HG03095 (cell line): ENCODE results near the gene KMO.

ENCODE experiments used
- ATAC-seq: cut with Tn5 transposase; IDR thresholded peaks from one replicate; pipeline ENCODE4 v1.9.1; 2021; ENCODE audit warnings: moderate library complexity; ENCODE audit not compliant: unreplicated experiment

Gene KMO

GRCh38 chr1:241645199-241645598 lies 113.0 kb downstream of the KMO start:
- ATAC-seq, result no peak
